M059J (cell line): Measurements from ENCODE around the gene MBD3L2B. TPM values are rescaled to one million over a fixed set of nuclear protein-coding genes. Genes with fewer than 3 reads are reported as not detected.
"Not testable (repeated sequence)": the region's sequence is repeated elsewhere in the genome, so short reads cannot be mapped to it uniquely, and the experiment has no call there.

Experiments
- DNase-seq: peaks from one replicate; pipeline ENCODE4 v3.0.0-alpha.2; 2012; ENCODE audit warnings: low read depth
- total RNA-seq: library from RNA; depleted of rRNA; stranded (reverse); fragments of >200 nt; shearing (Covaris generic); gene quantifications from 2 replicates; pipeline ENCODE4 v1.2.3, GENCODE V29; 2014; rRNA removed

The MBD3L2B gene
- not detected in 2 replicates for total RNA-seq

- not testable (repeated sequence) for DNase-seq
Measured at GRCh38 chr19:7021331-7021730, at the start of gene MBD3L2B. Gene MBD3L2B, minus strand, starts transcription at chr19:7021431. Its CDS starts 34 bp downstream, at chr19:7021397.

GRCh38 chr19:7069904-7070226 lies 48.6 kb upstream of the MBD3L2B start:
- no peak for DNase-seq

GRCh38 chr19:7069042-7069903 lies 48.0 kb upstream of the MBD3L2B start, which contains the start of gene ZNF557:
Gene ZNF557, plus strand, starts transcription at chr19:7069703. Its CDS starts 5,372 bp downstream, at chr19:7075075.
- DNase-seq, result peak; percentile 94

GRCh38 chr19:7068599-7068998 lies 47.4 kb upstream of the MBD3L2B start:
- DNase-seq, result no peak

- no peak for DNase-seq
Measured at GRCh38 chr19:7067716-7068115, 46.5 kb upstream of the MBD3L2B start.

GRCh38 chr19:7067122-7067521 lies 45.9 kb upstream of the MBD3L2B start:
- not testable (repeated sequence) for DNase-seq

- no peak for DNase-seq
Measured at GRCh38 chr19:7063764-7064418, 42.7 kb upstream of the MBD3L2B start.

GRCh38 chr19:7063339-7063738 lies 42.1 kb upstream of the MBD3L2B start:
- no peak for DNase-seq

- not testable (repeated sequence) for DNase-seq
Measured at GRCh38 chr19:7059977-7060376, 38.7 kb upstream of the MBD3L2B start.

GRCh38 chr19:7058576-7058975 lies 37.3 kb upstream of the MBD3L2B start, which contains the start of gene MBD3L3:
Gene MBD3L3, minus strand, starts transcription at chr19:7058676. Its CDS starts 71 bp downstream, at chr19:7058605.
- not testable (repeated sequence) for DNase-seq

- DNase-seq, result not testable (repeated sequence)
Measured at GRCh38 chr19:7056371-7056770, 35.1 kb upstream of the MBD3L2B start.

GRCh38 chr19:7055679-7056078 lies 34.4 kb upstream of the MBD3L2B start:
- not testable (repeated sequence) for DNase-seq

GRCh38 chr19:7054635-7055368 lies 33.6 kb upstream of the MBD3L2B start:
- DNase-seq, result not testable (repeated sequence)

- DNase-seq, result not testable (repeated sequence)
Measured at GRCh38 chr19:7052896-7053295, 31.7 kb upstream of the MBD3L2B start.

- not testable (repeated sequence) for DNase-seq
Measured at GRCh38 chr19:7051421-7051820, 30.2 kb upstream of the MBD3L2B start.

- not testable (repeated sequence) for DNase-seq
Measured at GRCh38 chr19:7049021-7049420, 27.8 kb upstream of the MBD3L2B start, which contains the start of gene MBD3L2. Gene MBD3L2, plus strand, starts transcription at chr19:7049321. Its CDS starts 53 bp downstream, at chr19:7049374.

- DNase-seq, result not testable (repeated sequence)
Measured at GRCh38 chr19:7041563-7041962, 20.3 kb upstream of the MBD3L2B start.

GRCh38 chr19:7040079-7040478 lies 18.8 kb upstream of the MBD3L2B start, which contains the start of gene MBD3L4:
Gene MBD3L4, minus strand, starts transcription at chr19:7040179. Its CDS starts 35 bp downstream, at chr19:7040144.
- not testable (repeated sequence) for DNase-seq

GRCh38 chr19:7030278-7030677 lies 9.0 kb upstream of the MBD3L2B start, which contains the start of gene MBD3L5:
Gene MBD3L5, plus strand, starts transcription at chr19:7030578. Its CDS starts 34 bp downstream, at chr19:7030612.
- not testable (repeated sequence) for DNase-seq

GRCh38 chr19:7028790-7029189 lies 7.6 kb upstream of the MBD3L2B start:
- not testable (repeated sequence) for DNase-seq

GRCh38 chr19:7018828-7019227 lies 2.4 kb downstream of the MBD3L2B start:
- DNase-seq, result no peak
